H1 (cell line): ENCODE data around the gene NOB1. TPM values are rescaled to one million over a fixed set of nuclear protein-coding genes. Genes with fewer than 3 reads are reported as not detected.

Experiments used
- CTCF ChIA-PET: fragments of 300-600 bp; sonication (Branson Sonifier 250); formaldehyde crosslinking; loops from one replicate; lab custom pipeline; 2021; ENCODE audit not compliant: partially characterized antibody; lab: Charles Lee
- POLR2A ChIA-PET: fragments of 300-600 bp; sonication (Branson Sonifier 250); formaldehyde crosslinking; loops from one replicate; lab custom pipeline; 2021; ENCODE audit warnings: inconsistent platforms; ENCODE audit not compliant: partially characterized antibody; lab: Charles Lee
- DNase-seq, 2 experiments: peaks; one replicate each; pipeline versions ENCODE4 v3.0.0 to v3.0.0-alpha.2; 2010 to 2022; ENCODE audit warnings: low spot score in 2 of 2, low read depth in 1 of 2, mixed read lengths in 1 of 2
- FAIRE-seq: peaks from 2 replicates; lab custom pipeline; 2011; peaks lifted over from hg19 to GRCh38; lab: Jason Lieb, UNC
- H2AFZ ChIP-seq: 2 replicates; pipeline ENCODE4 v1.8.1; 2012; ENCODE audit warnings: low read length, inconsistent platforms
- H2AK5ac ChIP-seq: 2 replicates; pipeline ENCODE4 v1.6.1; 2013; ENCODE audit warnings: low read depth, low read length
- H2BK120ac ChIP-seq: replicated peaks from 2 replicates; pipeline ENCODE3; 2013; ENCODE audit warnings: low read depth, low read length, inconsistent platforms
- H2BK12ac ChIP-seq: 2 replicates; pipeline ENCODE4 v1.6.1; 2013; ENCODE audit warnings: low read depth, low read length
- H2BK15ac ChIP-seq: 2 replicates; pipeline ENCODE4 v1.6.1; 2013; ENCODE audit warnings: low read length
- H2BK20ac ChIP-seq: 2 replicates; pipeline ENCODE4 v1.6.1; 2013; ENCODE audit warnings: low read length
- H2BK5ac ChIP-seq: 2 replicates; pipeline ENCODE4 v1.6.1; 2013; ENCODE audit warnings: low read depth, low read length
- H3K14ac ChIP-seq: 2 replicates; pipeline ENCODE4 v1.6.1; 2013; ENCODE audit warnings: inconsistent platforms; ENCODE audit not compliant: insufficient read length
- H3K18ac ChIP-seq: 2 replicates; pipeline ENCODE4 v1.6.1; 2013; ENCODE audit warnings: low read length; ENCODE audit errors: extremely low read depth
- H3K23ac ChIP-seq: 2 replicates; pipeline ENCODE4 v1.6.1; 2013; ENCODE audit warnings: inconsistent platforms; ENCODE audit not compliant: insufficient read length
- H3K23me2 ChIP-seq: 2 replicates; pipeline ENCODE4 v1.6.1; 2013; ENCODE audit warnings: low read depth, low read length
- H3K27ac ChIP-seq: 2 replicates; pipeline ENCODE4 v1.6.1; 2011; ENCODE audit warnings: low read depth, low read length, inconsistent platforms
- H3K27me3 ChIP-seq, 4 experiments: replicated peaks in 1 of 4; 1 replicate in 1 of 4; 2 replicates in 3 of 4; pipeline versions ENCODE4 v1.6.1 to v1.8.1; 2011 to 2013; ENCODE audit warnings: low read length in 3 of 4, mild to moderate bottlenecking in 3 of 4, inconsistent platforms in 2 of 4, mixed read lengths in 2 of 4, moderate library complexity in 1 of 4; ENCODE audit not compliant: control insufficient read depth in 3 of 4, insufficient read depth in 3 of 4; ENCODE audit errors: extremely low read depth in 1 of 4
- H3K36me3 ChIP-seq, 4 experiments: 2 replicates each; pipeline versions ENCODE4 v1.6.1 to v1.8.1; 2011 to 2013; ENCODE audit warnings: mild to moderate bottlenecking in 4 of 4, low read length in 3 of 4, moderate library complexity in 2 of 4, control low read depth in 1 of 4, inconsistent platforms in 1 of 4; ENCODE audit not compliant: insufficient read depth in 4 of 4, control insufficient read depth in 2 of 4
- H3K4ac ChIP-seq: replicated peaks from 2 replicates; pipeline ENCODE3; 2013; ENCODE audit warnings: low read length, low read depth, mixed read lengths, inconsistent platforms; ENCODE audit not compliant: insufficient read length
- H3K4me1 ChIP-seq, 4 experiments: replicated peaks in 1 of 4; 1 replicate in 1 of 4; 2 replicates in 3 of 4; pipeline versions ENCODE4 v1.6.1 to v1.8.1; 2011 to 2013; ENCODE audit warnings: low read length in 3 of 4, inconsistent platforms in 2 of 4, mixed read lengths in 1 of 4; ENCODE audit not compliant: insufficient read depth in 4 of 4, control insufficient read depth in 3 of 4
- H3K4me2 ChIP-seq, 2 experiments: 2 replicates each; pipeline versions ENCODE4 v1.6.1 to v1.8.1; 2011 to 2013; ENCODE audit warnings: low read depth in 2 of 2, low read length in 2 of 2, control low read depth in 1 of 2, inconsistent platforms in 1 of 2, mild to moderate bottlenecking in 1 of 2; ENCODE audit not compliant: insufficient read depth in 1 of 2
- H3K4me3 ChIP-seq, 4 experiments: fragments of 200-600, 300-600 bp in 1 of 4; sonication (generic), shearing (Covaris generic), sonication (Bioruptor Twin) in 1 of 4; 2 replicates each; pipeline versions ENCODE4 v1.5.1 to v1.8.1; 2011 to 2016; ENCODE audit warnings: low read length in 4 of 4, low read depth in 3 of 4, control low read depth in 2 of 4, inconsistent platforms in 2 of 4, mild to moderate bottlenecking in 2 of 4, mixed read lengths in 1 of 4, moderate library complexity in 1 of 4; ENCODE audit not compliant: insufficient read depth in 2 of 4; ENCODE audit errors: extremely low read depth in 1 of 4
- H3K56ac ChIP-seq: replicated peaks from 2 replicates; pipeline ENCODE3; 2013; ENCODE audit warnings: low read depth, mild to moderate bottlenecking, mixed read lengths, low read length, inconsistent platforms; ENCODE audit not compliant: insufficient read length
- H3K79me1 ChIP-seq: 2 replicates; pipeline ENCODE4 v1.6.1; 2013; ENCODE audit warnings: low read depth, low read length, control low read depth
- H3K79me2 ChIP-seq, 2 experiments: 2 replicates each; pipeline versions ENCODE4 v1.6.1 to v1.8.1; 2012 to 2013; ENCODE audit warnings: low read length in 2 of 2, mild to moderate bottlenecking in 2 of 2, inconsistent platforms in 1 of 2; ENCODE audit not compliant: insufficient read depth in 2 of 2, control insufficient read depth in 1 of 2
- H3K9ac ChIP-seq, 4 experiments: replicated peaks in 1 of 4; 1 replicate in 1 of 4; 2 replicates in 3 of 4; pipeline versions ENCODE4 v1.6.1 to v1.8.1; 2011 to 2013; ENCODE audit warnings: low read depth in 3 of 4, low read length in 3 of 4, control low read depth in 2 of 4, mild to moderate bottlenecking in 2 of 4, moderate library complexity in 2 of 4, inconsistent platforms in 1 of 4; ENCODE audit errors: extremely low read depth in 1 of 4
- H3K9me3 ChIP-seq, 2 experiments: 2 replicates each; pipeline versions ENCODE4 v1.6.1 to v1.8.1; 2012 to 2013; ENCODE audit warnings: mild to moderate bottlenecking in 2 of 2, moderate library complexity in 2 of 2, control low read depth in 1 of 2, inconsistent platforms in 1 of 2, low read depth in 1 of 2, low read length in 1 of 2, mixed read lengths in 1 of 2; ENCODE audit not compliant: insufficient read depth in 2 of 2
- H4K20me1 ChIP-seq, 2 experiments: replicated peaks in 1 of 2; 2 replicates each; pipeline versions ENCODE3 to v1.8.1; 2011 to 2013; ENCODE audit warnings: inconsistent platforms in 2 of 2, low read length in 2 of 2, mild to moderate bottlenecking in 1 of 2; ENCODE audit not compliant: insufficient read depth in 2 of 2, control insufficient read depth in 1 of 2
- H4K5ac ChIP-seq: 2 replicates; pipeline ENCODE4 v1.6.1; 2013; ENCODE audit warnings: low read length, low read depth, mixed read lengths, inconsistent platforms; ENCODE audit not compliant: insufficient read length
- H4K8ac ChIP-seq: 2 replicates; pipeline ENCODE4 v1.8.0; 2013; ENCODE audit warnings: mild to moderate bottlenecking, moderate library complexity, low read length, inconsistent platforms; ENCODE audit not compliant: insufficient read depth; ENCODE audit errors: extremely low read depth
- H4K91ac ChIP-seq: replicated peaks from 2 replicates; pipeline ENCODE3; 2013; ENCODE audit warnings: low read length, mixed read lengths, inconsistent platforms; ENCODE audit not compliant: insufficient read length
- BACH1 ChIP-seq: IDR thresholded peaks from 2 replicates; pipeline ENCODE4 v1.6.1; 2012; ENCODE audit warnings: low read length, improper control_type of control experiment
- CTBP2 ChIP-seq: IDR thresholded peaks from 2 replicates; pipeline ENCODE4 v1.7.0; 2011; ENCODE audit warnings: borderline replicate concordance, mild to moderate bottlenecking, moderate library complexity, mixed read lengths, low read length; ENCODE audit not compliant: insufficient read depth, insufficient read length
- CTCF ChIP-seq, 3 experiments: IDR thresholded peaks; 1 replicate in 2 of 3; 2 replicates in 1 of 3; pipeline versions ENCODE4 v1.5.1 to v1.6.1; 2011; ENCODE audit warnings: low read length in 3 of 3, mild to moderate bottlenecking in 3 of 3, inconsistent platforms in 2 of 3, low read depth in 1 of 3, moderate library complexity in 1 of 3; ENCODE audit not compliant: insufficient read depth in 1 of 3; ENCODE audit errors: control extremely low read depth in 1 of 3
- EZH2 ChIP-seq: fragments of 200-600 bp; sonication (generic); IDR thresholded peaks from 2 replicates; pipeline ENCODE4 v1.7.1; 2012; ENCODE audit warnings: low read depth, mild to moderate bottlenecking, moderate library complexity, low read length, inconsistent platforms; ENCODE audit not compliant: severe bottlenecking
- KDM4A ChIP-seq: IDR thresholded peaks from one replicate; pipeline ENCODE4 v1.7.1; 2012; ENCODE audit warnings: low read depth, mild to moderate bottlenecking, moderate library complexity, low read length, inconsistent platforms; ENCODE audit not compliant: severe bottlenecking
- KDM5A ChIP-seq: fragments of 200-600 bp; IDR thresholded peaks from 2 replicates; pipeline ENCODE4 v1.7.1; 2012; ENCODE audit warnings: mild to moderate bottlenecking, low read length, inconsistent platforms, mixed read lengths
- RAD21 ChIP-seq, 2 experiments: IDR thresholded peaks in 1 of 2; conservative IDR thresholded peaks in 1 of 2; 2 replicates each; pipeline ENCODE4 v1.6.1; 2011; ENCODE audit warnings: low read depth in 2 of 2, low read length in 2 of 2, improper control_type of control experiment in 1 of 2, inconsistent platforms in 1 of 2, mild to moderate bottlenecking in 1 of 2, moderate library complexity in 1 of 2
- RFX5 ChIP-seq: IDR thresholded peaks from 2 replicates; pipeline ENCODE4 v1.6.1; 2011; ENCODE audit warnings: low read depth, low read length, improper control_type of control experiment, borderline replicate concordance
- TEAD4 ChIP-seq: IDR thresholded peaks from 2 replicates; pipeline ENCODE4 v1.6.1; 2012; ENCODE audit warnings: low read depth, low read length, inconsistent platforms, mixed read lengths
- WGBS, 2 experiments: shearing (Covaris generic) in 1 of 2; methylation state at CpG; one replicate each; pipeline versions ENCODE4 v1.1.6 to v1.1.7; 2013 to 2015; ENCODE audit warnings: low lambda C conversion rate in 2 of 2, mixed read lengths in 2 of 2, inconsistent platforms in 1 of 2, low coverage in 1 of 2, missing lambda C conversion rate in 1 of 2; ENCODE audit not compliant: insufficient replicate concordance in 2 of 2, insufficient coverage in 1 of 2, insufficient read length in 1 of 2; ENCODE audit errors: extremely low coverage in 1 of 2, missing lambda C conversion rate in 1 of 2; 5-methylcytosine and 5-hydroxymethylcytosine counted together
- polyA plus RNA-seq, 7 experiments: library from polyadenylated mRNA; depleted of rRNA in 3 of 7; stranded (reverse) in 5 of 7; unstranded in 2 of 7; fragments of >200 nt in 5 of 7; fragments of 200-250 nt in 2 of 7; gene quantifications; 1 replicate in 5 of 7; 2 replicates in 1 of 7; 4 replicates in 1 of 7; pipeline versions ENCODE4 v1.2.1 to v1.2.3, GENCODE V29; 2011 to 2013; ENCODE audit warnings: missing spikeins in 2 of 7, mixed read lengths in 2 of 7
- total RNA-seq: library from RNA; stranded (reverse); fragmentation: NEBNext Ultra II Directional; extraction: Animal tissue kit (Norgen Biotek cat#: 25700); gene quantifications from 2 replicates; pipeline ENCODE4 v1.2.1, GENCODE V29; 2021
- TF ChIP-seq, protein P1 (sequence below): IDR thresholded peaks from 2 replicates; pipeline ENCODE4 v1.6.1; 2012; ENCODE audit warnings: inconsistent platforms

Gene NOB1
- total and polyA plus RNA-seq, 2 of the 8 experiments (the other 6 are each of a cell fraction or from before 2014, with no cell fraction given), result 88.2 to 108 TPM

- Histone ChIP-seq H3K4me2 (no peak overlapping the region), H3K23me2 (0 out of 2 replicates have a peak, but pooled peaks cover 1% of the 10 kb centered on the region), H3K4me1 (peaks cover 0 to 5% (median 0%) of the 10 kb centered on the region in 4 experiments; a peak in 2 of 7 replicates), H2BK15ac (no peak overlapping the region), H3K18ac (no peak overlapping the region), H3K23ac (no peak overlapping the region), H3K9me3 (no peaks in the 10 kb centered on the region), H3K36me3 (peaks cover 5 to 8% (median 7%) of the 10 kb centered on the region in 4 experiments; a peak in 6 of 8 replicates), H2BK20ac (no peak overlapping the region), H4K91ac (no peak overlapping the region), H3K79me1 (no peaks in the 10 kb centered on the region), H2BK120ac (no peak overlapping the region), H4K20me1 (no peaks in the 10 kb centered on the region), H2BK5ac (no peak overlapping the region), H3K27ac (no peak overlapping the region), H2AFZ (no peak overlapping the region), H3K9ac (no peak overlapping the region), H4K8ac (no peak overlapping the region), H3K79me2 (no peaks in the 10 kb centered on the region), H3K4me3 (no peak overlapping the region), H3K27me3 (no peaks in the 10 kb centered on the region), H2BK12ac (no peak overlapping the region), H3K14ac (no peak overlapping the region), H3K4ac (no peak overlapping the region), H3K56ac (no peak overlapping the region), H4K5ac (no peak overlapping the region), H2AK5ac (no peak overlapping the region)
- 71% methylated on average over 8 of the region's 8 CpGs; no CpG with 5 or more reads in 1 of the 2 experiments for WGBS, 2 experiments
- DNase-seq (no peak), FAIRE-seq (no peak)
- ChIA-PET CTCF (interaction anchor here (0.6 to 7.2 kb wide), 9 partner anchors 15 to 263 kb away, joined by 3 to 123 read pairs (median 4); no protein-coding TSS in a partner anchor), POLR2A (interaction anchor here (0.6 kb wide), 1 partner anchor 88 kb away, joined by 3 read pairs; no protein-coding TSS in a partner anchor)
- TF ChIP-seq RAD21 (IDR thresholded peaks at IDR 0.05 in 1 of 2, conservative IDR thresholded peaks at IDR 0.05 in 1 of 2; ENCODE audit: low read depth in 2 of 2, low read length in 2 of 2), result peak; percentile 32 to 48; a peak in 3 of 4 replicates
- no peak for TF ChIP-seq KDM4A
- TF ChIP-seq BACH1, result no peak
- no peak for TF ChIP-seq RFX5
- TF ChIP-seq KDM5A, result no peak
- TF ChIP-seq CTBP2, result no peak
- TF ChIP-seq CTCF (IDR thresholded peaks at IDR 0.05; ENCODE audit: control extremely low read depth in 1 of 3, insufficient read depth in 1 of 3, low read depth in 1 of 3, low read length in 3 of 3), result peak; percentile 5 to 45 (median 17)
- no peak for TF ChIP-seq EZH2
- TF ChIP-seq, protein P1, sequence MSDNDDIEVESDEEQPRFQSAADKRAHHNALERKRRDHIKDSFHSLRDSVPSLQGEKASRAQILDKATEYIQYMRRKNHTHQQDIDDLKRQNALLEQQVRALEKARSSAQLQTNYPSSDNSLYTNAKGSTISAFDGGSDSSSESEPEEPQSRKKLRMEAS, result no peak
- TF ChIP-seq TEAD4, result no peak
Observed at GRCh38 chr16:69798466-69798865, 43.7 kb upstream of the NOB1 start.
